Fibroblast of pulmonary artery (primary cell): ENCODE results near the gene ALK.

Experiments used
- DNase-seq: peaks from one replicate; pipeline ENCODE4 v3.0.0-alpha.2; 2010; ENCODE audit warnings: low read depth
- H3K4me3 ChIP-seq: replicated peaks from 2 replicates; pipeline ENCODE4 v1.5.1; 2011; ENCODE audit warnings: low read depth, mild to moderate bottlenecking, control low read depth, low read length, moderate library complexity
- CTCF ChIP-seq: IDR thresholded peaks from 2 replicates; pipeline ENCODE4 v1.5.1; 2011; ENCODE audit warnings: mild to moderate bottlenecking, control low read depth, low read length, inconsistent platforms; ENCODE audit errors: missing control alignments

Gene ALK

GRCh38 chr2:29502460-29502911 is 418.9 kb downstream of the ALK start:
- no peak overlapping the region for H3K4me3 ChIP-seq
- no peak for TF ChIP-seq CTCF
- DNase-seq, result no peak

DNA sequence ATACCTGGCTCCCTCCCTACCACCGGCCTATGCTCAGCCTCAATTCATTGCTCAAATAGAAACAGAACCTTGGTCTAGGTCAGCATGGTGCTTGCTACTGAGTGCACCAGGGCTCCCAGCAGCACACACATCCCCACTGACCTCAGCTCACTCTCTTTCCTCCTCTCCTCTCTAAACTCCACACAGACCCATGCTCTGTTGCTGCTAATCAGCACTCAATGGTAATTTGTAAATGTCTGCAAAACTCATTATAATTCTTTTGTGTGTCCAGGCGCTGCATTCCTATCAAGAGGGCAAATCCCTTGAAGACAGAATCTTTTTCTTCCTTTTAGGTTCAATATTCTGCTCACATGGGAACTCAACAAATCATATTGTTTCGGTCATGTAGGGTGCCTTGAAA is 424.0 kb downstream of the ALK start:
- TF ChIP-seq CTCF, result no peak
- no peak overlapping the region for H3K4me3 ChIP-seq
- no peak for DNase-seq

GRCh38 chr2:29496198-29496597 is 425.2 kb downstream of the ALK start:
- no peak for TF ChIP-seq CTCF
- no peak for DNase-seq
- no peak overlapping the region for H3K4me3 ChIP-seq

- no peak for TF ChIP-seq CTCF
- no peak for DNase-seq
- no peak overlapping the region for H3K4me3 ChIP-seq
These were observed 425.8 kb downstream of the ALK start for GRCh38 chr2:29495536-29496060.

DNA sequence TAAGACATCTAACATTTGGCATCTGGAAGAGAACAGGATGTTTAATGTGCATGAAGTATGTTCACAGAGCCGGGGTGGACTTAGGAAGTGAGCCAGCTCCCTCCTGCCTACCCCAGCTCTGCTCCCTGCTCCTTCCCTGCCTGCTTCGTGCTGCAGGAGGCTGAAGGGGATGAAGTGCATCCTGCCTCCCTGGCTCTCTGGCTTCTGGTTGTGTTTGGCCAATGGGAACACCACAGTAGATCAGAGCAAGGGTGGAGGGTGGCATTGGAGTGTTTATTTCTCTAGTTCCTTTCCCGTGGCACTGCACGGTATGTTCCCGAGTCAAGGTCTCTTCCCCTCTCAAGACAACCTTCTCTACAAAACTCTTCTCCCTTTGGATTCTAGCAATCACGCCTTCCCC is 426.3 kb downstream of the ALK start:
- DNase-seq, result no peak
- no peak for TF ChIP-seq CTCF
- H3K4me3 ChIP-seq, result no peak overlapping the region

DNA sequence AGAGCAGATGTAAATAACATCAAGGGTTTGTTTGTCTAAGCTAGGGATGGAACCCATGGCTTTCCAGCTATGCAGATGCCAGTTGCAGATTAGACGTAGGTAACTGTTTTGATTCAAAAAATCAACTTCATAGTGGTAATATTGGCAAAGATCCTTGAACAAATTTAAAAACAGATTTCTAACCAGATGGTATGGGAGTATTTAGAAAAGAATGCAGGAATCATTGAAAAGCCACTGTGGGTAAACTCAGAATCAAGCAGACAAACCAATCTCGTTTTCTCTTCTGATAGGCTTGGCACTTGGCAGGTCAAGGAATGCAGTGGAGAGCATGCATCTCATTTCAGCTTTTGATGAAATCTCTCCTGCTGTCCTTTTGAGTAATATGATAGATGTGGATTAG is 428.7 kb downstream of the ALK start:
- no peak overlapping the region for H3K4me3 ChIP-seq
- no peak for DNase-seq

More for the DNA sequence above, 428.7 kb downstream of the ALK start:
- TF ChIP-seq CTCF, result no peak
